ENCODE measurements around the gene ATG2B. TPM values are rescaled to one million over a fixed set of nuclear protein-coding genes. Genes with fewer than 3 reads are reported as not detected.

Gene ATG2B
- total RNA-seq, 2 experiments from 2014 or later = 14.7 to 15.4 TPM

DNA sequence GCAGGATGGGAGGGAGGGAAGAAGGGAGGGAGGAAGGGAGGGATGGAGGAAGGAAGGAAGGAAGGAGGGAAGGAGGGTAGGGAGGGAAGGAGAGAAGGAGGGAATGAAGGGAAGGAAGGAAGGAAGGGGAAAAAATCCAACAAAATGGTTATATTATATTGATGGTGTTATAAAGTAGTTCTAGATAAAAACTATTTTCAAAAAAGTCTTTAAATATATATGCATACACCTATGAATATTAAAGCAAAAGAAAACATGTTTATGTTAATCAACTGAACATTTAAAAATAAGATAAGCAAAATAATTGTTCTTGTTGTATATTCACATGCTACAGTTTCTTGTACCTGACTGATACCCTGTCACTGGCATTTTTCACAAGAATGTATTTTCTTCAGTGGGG, 105.2 kb downstream of the ATG2B start:
- Mint-ChIP-seq H3K4me3 (no peak overlapping the region), H3K27ac (no peak overlapping the region), H3K9me3 (ENCODE audit: low read depth) (no peaks in the 10 kb centered on the region), H3K4me1 (no peaks in the 10 kb centered on the region), H3K36me3 (no peaks in the 10 kb centered on the region), H3K27me3 (peaks cover 52% of the 10 kb centered on the region)
- no peak for ATAC-seq
- CTCF ChIA-PET = no interaction called here
- no peak for DNase-seq

DNA sequence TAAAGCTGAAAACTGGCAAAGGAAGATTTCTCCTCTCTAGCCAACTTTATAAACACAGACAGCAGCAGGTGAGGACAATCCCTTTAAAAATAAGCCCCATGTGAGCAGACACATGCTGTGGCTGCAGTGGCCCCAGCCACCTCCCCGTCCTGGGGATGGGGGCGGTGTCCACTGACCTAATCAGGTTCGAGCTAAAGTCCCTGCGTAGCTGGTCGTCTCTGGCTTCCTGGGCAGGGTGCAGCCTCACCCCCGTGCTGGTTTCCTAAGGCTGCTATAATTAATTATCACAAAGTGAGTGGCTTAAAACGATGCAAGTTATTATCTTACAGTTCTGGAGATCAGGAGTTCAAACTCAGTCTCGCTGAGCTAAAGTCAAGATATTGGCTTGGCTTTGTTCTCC, 106.1 kb downstream of the ATG2B start:
- Mint-ChIP-seq H3K27me3 (peaks cover 52% of the 10 kb centered on the region), H3K4me3 (no peak overlapping the region), H3K9me3 (ENCODE audit: low read depth) (no peaks in the 10 kb centered on the region), H3K36me3 (no peaks in the 10 kb centered on the region), H3K27ac (no peak overlapping the region), H3K4me1 (no peaks in the 10 kb centered on the region)
- CTCF ChIA-PET = no interaction called here
- ATAC-seq (no peak), DNase-seq (no peak)

DNA sequence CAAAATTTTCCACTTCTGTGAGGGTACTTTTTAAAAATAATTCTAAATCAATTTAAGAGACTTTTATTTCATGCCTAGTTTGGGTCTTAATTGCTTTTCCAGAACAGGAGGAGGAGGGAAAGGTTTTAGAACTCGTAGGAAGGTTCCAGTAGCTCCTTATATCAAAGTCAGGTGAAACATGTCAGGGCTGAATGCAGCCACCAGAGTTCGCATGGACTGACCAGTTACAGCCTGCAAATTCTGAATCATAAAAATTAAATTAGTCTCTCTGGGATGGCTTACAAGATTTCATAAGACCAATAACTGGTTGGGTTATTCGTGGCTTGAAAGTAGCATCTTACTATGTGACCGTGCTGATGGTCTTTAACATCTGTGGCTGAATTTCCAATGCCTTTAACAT, 106.7 kb downstream of the ATG2B start:
- ATAC-seq (no peak), DNase-seq (no peak)
- Mint-ChIP-seq H3K4me1 (no peaks in the 10 kb centered on the region), H3K27ac (no peak overlapping the region), H3K9me3 (ENCODE audit: low read depth) (no peaks in the 10 kb centered on the region), H3K4me3 (no peak overlapping the region), H3K36me3 (no peaks in the 10 kb centered on the region), H3K27me3 (peaks cover 53% of the 10 kb centered on the region)
- CTCF ChIA-PET = no interaction called here

DNA sequence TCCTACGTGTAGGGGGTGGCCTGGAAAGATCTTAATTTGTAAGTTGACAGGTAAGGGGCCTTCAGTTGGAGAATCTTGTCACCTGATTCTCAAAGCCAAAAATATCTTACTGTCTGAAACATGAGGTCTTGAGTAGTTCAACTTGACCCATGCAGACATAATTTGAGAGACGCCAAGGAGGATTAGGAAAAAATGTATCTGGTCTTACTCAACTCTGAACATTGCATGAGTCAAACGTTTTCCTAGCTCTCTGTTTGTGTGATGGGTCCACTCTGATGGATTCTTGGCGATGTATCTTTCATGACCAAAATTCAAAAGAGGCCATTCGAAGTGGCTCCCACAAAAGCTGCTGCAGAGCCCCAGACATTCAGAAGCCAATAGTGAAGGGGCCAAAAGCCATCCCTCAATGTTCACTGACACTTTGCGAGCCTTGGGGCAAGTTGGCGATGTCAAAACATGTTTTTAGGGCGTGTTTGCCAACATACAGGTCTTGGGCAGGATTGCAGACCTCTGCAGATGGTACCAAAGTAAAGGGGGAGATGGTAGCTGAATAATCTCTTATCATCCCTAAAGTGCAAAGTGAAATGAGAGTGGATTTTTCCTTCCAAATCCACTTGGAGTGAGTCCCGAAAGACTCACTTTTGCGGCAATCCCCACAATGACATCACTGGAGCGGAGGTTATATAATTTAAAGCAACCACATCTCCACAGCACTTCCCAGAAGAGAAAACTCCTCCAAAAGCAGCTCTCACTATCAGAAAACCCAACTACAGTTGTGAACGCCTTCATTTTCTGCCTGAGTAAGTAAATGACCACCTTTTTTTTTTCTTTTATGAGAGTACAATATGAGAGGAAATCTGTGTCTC, 107.4 kb downstream of the ATG2B start, which contains the start of gene BDKRB1:
Gene BDKRB1 (plus strand): TSS at position 710 of the 866 bp plus-strand sequence. CDS start 7,473 bp downstream, outside the sequence.
- Mint-ChIP-seq H3K4me1 (no peaks in the 10 kb centered on the region), H3K27ac (no peak within 1 kb of the TSS), H3K27me3 (peaks cover 50% of the 10 kb centered on the region), H3K9me3 (ENCODE audit: low read depth) (no peaks in the 10 kb centered on the region), H3K4me3 (no peak within 1 kb of the TSS), H3K36me3 (no peaks in the 10 kb centered on the region)
- DNase-seq (no peak), ATAC-seq (no peak)
- CTCF ChIA-PET = no interaction called here

DNA sequence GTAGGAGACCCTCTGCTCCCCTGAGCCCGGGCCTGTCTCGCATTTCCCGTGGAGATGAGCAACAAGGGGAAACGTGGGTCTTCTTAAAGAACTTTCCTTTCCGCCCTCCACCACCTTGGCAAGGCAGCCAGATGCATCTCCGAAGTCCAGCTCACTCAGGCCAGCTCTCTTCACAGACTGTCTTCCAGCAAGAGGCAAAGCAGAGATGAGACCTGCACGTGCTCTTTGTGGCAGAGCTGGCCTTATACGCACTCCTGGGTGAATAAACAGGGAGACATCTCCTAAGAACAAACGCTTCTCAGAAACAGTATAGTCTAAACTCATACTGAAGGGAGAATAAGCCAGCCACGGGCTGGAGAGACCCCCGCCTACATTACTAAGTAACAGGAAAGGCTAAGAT, 108.5 kb downstream of the ATG2B start:
- no peak overlapping the region for H3K4me3 Mint-ChIP-seq
- H3K36me3 Mint-ChIP-seq = no peaks in the 10 kb centered on the region
- no peak overlapping the region for H3K27ac Mint-ChIP-seq
- ATAC-seq (no peak), DNase-seq (no peak)
- no peaks in the 10 kb centered on the region for H3K9me3 Mint-ChIP-seq (ENCODE audit: low read depth)
- no peaks in the 10 kb centered on the region for H3K4me1 Mint-ChIP-seq
- CTCF ChIA-PET = no interaction called here
- H3K27me3 Mint-ChIP-seq = peaks cover 40% of the 10 kb centered on the region

DNA sequence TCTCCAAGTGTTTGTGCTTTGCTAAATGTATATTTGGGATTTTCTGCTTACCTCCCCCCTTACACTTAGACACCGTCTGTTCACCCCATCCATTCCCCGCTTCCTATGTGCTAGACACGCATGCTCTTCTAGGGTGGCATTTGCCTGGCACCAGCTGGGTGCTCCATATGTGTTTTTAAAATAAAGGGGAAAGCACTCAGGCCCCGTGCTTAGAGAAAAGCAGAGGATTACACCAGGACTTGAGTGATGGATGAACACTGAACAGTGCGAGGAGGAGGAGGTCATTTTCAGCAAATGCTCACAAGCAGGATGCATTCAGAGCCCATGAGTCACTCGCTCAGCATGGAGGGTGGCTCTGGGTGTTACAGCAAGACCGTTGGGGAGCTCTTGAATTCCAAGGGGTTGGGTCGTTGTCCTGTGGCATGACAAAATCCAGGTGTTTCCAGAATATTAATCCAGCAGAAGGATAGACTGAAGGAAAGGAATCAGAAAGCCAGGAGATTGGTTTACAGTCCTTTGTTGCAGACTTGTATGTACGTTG, 110.1 kb downstream of the ATG2B start:
- DNase-seq (no peak), ATAC-seq (no peak)
- peaks cover 31% of the 10 kb centered on the region for H3K27me3 Mint-ChIP-seq
- H3K4me1 Mint-ChIP-seq = no peaks in the 10 kb centered on the region
- H3K27ac Mint-ChIP-seq = no peak overlapping the region
- no peaks in the 10 kb centered on the region for H3K9me3 Mint-ChIP-seq (ENCODE audit: low read depth)
- no peak overlapping the region for H3K4me3 Mint-ChIP-seq
- CTCF ChIA-PET = no interaction called here
- H3K36me3 Mint-ChIP-seq = no peaks in the 10 kb centered on the region

DNA sequence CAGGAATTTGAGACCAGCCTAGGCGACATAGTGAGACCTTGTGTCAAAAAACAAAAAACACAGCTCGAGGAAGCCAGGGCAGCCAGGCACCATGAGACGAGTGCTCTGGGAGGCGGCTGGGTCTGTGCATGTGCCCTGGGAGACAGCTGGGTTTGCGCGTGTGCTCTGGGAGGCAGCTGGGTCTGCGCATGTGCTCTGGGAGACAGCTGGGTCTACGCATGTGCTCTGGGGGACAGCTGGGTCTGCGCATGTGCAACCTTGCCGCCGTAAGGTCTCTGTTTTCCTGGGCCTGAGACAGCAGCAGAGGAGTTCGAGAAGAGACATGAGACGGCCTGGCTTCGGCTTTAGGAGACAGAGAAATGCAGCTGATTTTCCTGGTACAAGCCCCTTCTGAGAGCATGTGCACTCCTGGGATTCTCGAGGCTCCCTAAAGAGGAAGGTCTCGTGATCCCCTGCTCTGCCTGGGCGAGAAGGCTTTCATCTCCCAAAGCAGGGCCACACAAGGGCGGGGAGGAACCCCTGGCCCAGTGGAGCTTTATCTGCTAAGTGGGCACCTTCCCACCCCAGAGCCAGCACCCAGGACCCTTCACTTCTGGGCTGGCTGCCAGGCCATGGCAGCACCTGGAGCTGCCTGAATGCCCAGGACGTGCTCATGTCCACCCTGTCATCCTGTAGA, 110.7 kb downstream of the ATG2B start:
- Mint-ChIP-seq H3K4me1 (no peaks in the 10 kb centered on the region), H3K36me3 (no peaks in the 10 kb centered on the region), H3K27ac (no peak overlapping the region), H3K4me3 (no peak overlapping the region), H3K9me3 (ENCODE audit: low read depth) (no peaks in the 10 kb centered on the region), H3K27me3 (peaks cover 30% of the 10 kb centered on the region)
- DNase-seq (no peak), ATAC-seq (no peak)
- CTCF ChIA-PET = no interaction called here

DNA sequence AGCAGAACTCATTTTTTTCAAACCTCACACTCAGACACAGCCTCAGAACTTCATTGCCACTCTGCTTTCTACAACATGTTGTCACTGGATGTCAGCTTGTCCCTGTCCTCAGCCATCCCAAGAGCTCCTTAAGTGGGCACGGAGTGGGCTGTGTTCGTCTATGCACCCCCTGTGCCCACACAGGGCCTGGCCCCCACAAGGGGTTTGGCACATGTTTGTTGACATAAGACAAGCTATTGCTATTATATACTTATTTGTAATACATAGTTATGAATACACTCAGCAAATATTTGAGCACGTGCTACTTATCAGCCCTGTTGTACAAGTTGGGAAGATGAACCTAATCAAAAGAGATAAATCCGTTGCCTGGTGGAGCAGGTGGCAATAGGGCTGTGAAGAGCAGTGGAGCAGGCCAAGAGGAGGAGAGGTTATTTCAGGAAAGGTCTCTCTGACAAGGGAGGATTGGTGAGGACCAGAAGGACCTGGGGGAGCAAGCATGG, 111.4 kb downstream of the ATG2B start:
- CTCF ChIA-PET = no interaction called here
- Mint-ChIP-seq H3K27ac (no peak overlapping the region), H3K4me3 (no peak overlapping the region), H3K36me3 (no peaks in the 10 kb centered on the region), H3K9me3 (ENCODE audit: low read depth) (no peaks in the 10 kb centered on the region), H3K4me1 (no peaks in the 10 kb centered on the region), H3K27me3 (peaks cover 25% of the 10 kb centered on the region)
- no peak for ATAC-seq
- no peak for DNase-seq

DNA sequence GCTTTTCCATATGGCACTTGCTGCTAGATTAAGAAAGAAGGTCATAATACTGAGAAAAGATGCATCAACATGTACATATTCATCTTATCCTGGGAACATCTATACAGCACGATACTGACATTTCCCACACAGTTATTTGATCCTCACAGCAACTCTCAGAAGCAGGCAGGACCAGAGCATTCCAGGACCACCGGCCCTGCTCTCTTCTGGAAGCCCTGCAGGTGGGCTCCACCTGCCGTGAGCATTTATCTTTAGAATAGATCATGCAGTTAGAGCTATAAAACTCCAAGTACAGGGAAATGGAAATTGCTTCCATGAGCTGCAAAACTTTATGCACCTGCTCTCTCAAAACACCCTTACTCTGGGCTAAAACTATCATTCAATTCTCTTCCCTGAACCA, 112.7 kb downstream of the ATG2B start:
- Mint-ChIP-seq H3K4me1 (no peaks in the 10 kb centered on the region), H3K4me3 (no peak overlapping the region), H3K27me3 (peaks cover 13% of the 10 kb centered on the region), H3K27ac (no peak overlapping the region), H3K36me3 (no peaks in the 10 kb centered on the region), H3K9me3 (ENCODE audit: low read depth) (no peaks in the 10 kb centered on the region)
- DNase-seq (no peak), ATAC-seq (no peak)
- CTCF ChIA-PET = no interaction called here

DNA sequence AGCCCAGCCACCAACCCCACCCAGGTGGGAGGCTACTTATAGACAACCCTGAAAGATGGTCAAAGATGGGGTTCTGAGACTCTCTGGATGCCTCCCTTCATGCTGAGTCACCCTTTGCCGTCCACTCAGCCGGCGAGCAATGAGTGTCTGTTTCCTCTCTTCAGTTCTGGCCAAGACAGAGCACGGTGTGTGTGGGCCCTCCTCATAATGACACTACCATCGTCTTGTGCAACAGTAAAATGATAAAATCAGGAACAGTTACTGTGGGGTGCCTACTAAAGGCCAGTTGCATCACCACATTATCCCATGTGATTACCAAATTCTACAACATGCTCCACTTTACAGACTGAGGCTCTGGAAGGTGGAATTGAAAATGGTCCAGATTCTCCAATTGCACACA, 114.1 kb downstream of the ATG2B start:
- H3K4me1 Mint-ChIP-seq = no peaks in the 10 kb centered on the region
- H3K27me3 Mint-ChIP-seq = peaks cover 10% of the 10 kb centered on the region
- no peak overlapping the region for H3K27ac Mint-ChIP-seq
- no peaks in the 10 kb centered on the region for H3K9me3 Mint-ChIP-seq (ENCODE audit: low read depth)
- H3K36me3 Mint-ChIP-seq = no peaks in the 10 kb centered on the region
- ATAC-seq (no peak), DNase-seq (no peak)
- CTCF ChIA-PET = interaction anchor here (0.7 kb wide), 1 partner anchor 13 kb away, joined by 3 read pairs; no protein-coding TSS in a partner anchor
- no peak overlapping the region for H3K4me3 Mint-ChIP-seq

DNA sequence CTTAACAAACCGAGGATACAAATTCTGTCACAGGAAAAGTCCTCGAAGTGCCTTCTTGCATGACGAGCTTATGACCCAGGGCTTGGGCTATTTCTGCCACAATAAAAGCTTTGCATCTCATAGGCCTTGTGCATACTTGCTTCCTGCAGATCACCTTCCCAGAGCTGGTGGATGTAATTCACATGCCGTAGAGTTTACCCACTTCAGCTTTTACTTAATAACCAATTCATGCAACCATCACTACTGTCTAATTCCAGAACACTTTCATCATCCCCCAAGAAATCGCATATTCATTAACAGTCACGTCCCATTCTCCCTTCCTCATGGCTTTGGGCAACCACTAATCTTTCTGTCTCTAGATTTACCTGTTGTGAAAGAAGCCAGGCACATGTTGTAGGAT, 116.1 kb downstream of the ATG2B start:
- H3K27ac Mint-ChIP-seq = no peak overlapping the region
- CTCF ChIA-PET = no interaction called here
- H3K27me3 Mint-ChIP-seq = peaks cover 8% of the 10 kb centered on the region
- ATAC-seq = no peak
- no peak for DNase-seq
- no peaks in the 10 kb centered on the region for H3K36me3 Mint-ChIP-seq
- no peaks in the 10 kb centered on the region for H3K4me1 Mint-ChIP-seq
- H3K4me3 Mint-ChIP-seq = no peak overlapping the region
- no peaks in the 10 kb centered on the region for H3K9me3 Mint-ChIP-seq (ENCODE audit: low read depth)

DNA sequence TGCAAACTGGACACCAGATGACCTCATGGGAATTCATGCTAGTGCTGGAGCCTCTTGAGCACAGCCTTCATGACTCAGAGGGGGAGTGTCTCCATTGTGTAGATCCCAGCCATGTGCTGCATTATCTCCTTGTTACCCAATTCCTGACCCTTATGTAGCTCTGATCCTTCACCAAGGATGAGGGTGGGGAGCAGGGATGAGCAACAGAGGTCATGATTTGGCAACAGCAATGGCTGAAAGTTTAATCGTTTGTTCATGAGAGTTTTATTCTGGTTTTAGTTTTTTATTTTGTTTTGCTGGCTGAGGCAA, 116.6 kb downstream of the ATG2B start:
- CTCF ChIA-PET = no interaction called here
- H3K27ac Mint-ChIP-seq = no peak overlapping the region
- no peak overlapping the region for H3K4me3 Mint-ChIP-seq
- DNase-seq = no peak
- no peaks in the 10 kb centered on the region for H3K4me1 Mint-ChIP-seq
- no peaks in the 10 kb centered on the region for H3K36me3 Mint-ChIP-seq
- no peak for ATAC-seq
- no peaks in the 10 kb centered on the region for H3K9me3 Mint-ChIP-seq (ENCODE audit: low read depth)
- H3K27me3 Mint-ChIP-seq = peaks cover 7% of the 10 kb centered on the region

DNA sequence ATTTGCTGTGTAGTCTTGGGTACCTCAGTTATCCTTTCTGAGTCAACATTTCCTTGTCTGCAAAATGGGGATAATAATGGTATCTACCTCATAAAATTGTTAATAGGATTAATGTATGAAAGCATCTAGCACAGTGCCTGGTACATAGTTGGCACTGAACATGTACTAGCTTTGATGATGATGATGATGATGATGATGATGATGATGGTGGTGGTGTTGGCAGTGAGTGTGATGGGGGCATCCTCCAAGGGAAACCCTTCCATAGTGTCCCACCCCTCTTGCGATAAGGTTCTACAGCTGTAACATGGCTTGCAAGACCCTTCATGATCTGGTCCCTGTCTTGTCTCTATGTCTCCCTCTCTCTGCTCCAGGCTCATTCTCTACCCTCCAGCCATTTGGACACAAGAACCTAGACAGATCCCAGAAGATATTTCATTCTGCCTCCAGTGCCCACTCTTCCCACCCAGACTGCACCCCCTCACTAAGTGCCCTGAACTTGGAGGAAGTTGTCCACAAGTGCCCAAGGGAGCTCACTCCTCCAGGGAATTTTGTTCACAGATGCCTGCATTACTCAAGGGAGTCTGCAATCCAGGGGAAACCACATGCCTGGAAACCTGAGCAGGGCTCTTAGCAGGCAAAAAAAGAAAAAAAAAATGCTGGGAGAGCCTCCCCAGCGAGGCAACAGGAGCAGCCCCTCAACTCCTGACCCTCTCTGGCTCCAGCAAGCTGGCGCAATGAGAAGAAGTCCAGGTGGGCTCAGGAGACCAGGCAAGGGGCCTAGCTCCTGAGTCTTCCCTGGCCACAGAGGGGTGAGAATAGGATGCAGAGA, 117.2 kb downstream of the ATG2B start:
- CTCF ChIA-PET = no interaction called here
- Mint-ChIP-seq H3K27me3 (peaks cover 5% of the 10 kb centered on the region), H3K27ac (no peak overlapping the region), H3K36me3 (no peaks in the 10 kb centered on the region), H3K9me3 (ENCODE audit: low read depth) (no peaks in the 10 kb centered on the region), H3K4me3 (no peak overlapping the region), H3K4me1 (no peaks in the 10 kb centered on the region)
- DNase-seq = no peak
- no peak for ATAC-seq
